ENCODE measurements around the gene CAMK2D.

GRCh38 chr4:113524096-113524495 lies 237.4 kb downstream of the CAMK2D start:
- TF ChIP-seq CTCF (conservative IDR thresholded peaks at IDR 0.05; ENCODE audit: low read depth, low read length) = no peak
- TF ChIP-seq EZH2 (IDR thresholded peaks at IDR 0.05; ENCODE audit: borderline replicate concordance, low read depth, low read length, poor library complexity, severe bottlenecking) = no peak
